GM23248 (cell line): Measurements from ENCODE around the gene EFNA2. TPM values are rescaled to one million over a fixed set of nuclear protein-coding genes. Genes with fewer than 3 reads are reported as not detected.

Experiments used
- DNase-seq: peaks from one replicate; pipeline ENCODE4 v3.0.0-alpha.2; 2015
- H2AFZ ChIP-seq: fragments of 200-600 bp; sonication (generic); 2 replicates; pipeline ENCODE4 v1.6.1; 2016; ENCODE audit warnings: antibody characterized with exemption
- H3F3A ChIP-seq: fragments of 200-600 bp; sonication (generic); 2 replicates; pipeline ENCODE4 v1.6.1; 2016; ENCODE audit warnings: mild to moderate bottlenecking, antibody characterized with exemption, mixed run types; ENCODE audit not compliant: insufficient read depth
- H3K27ac ChIP-seq: fragments of 200-600 bp; sonication (generic); 2 replicates; pipeline ENCODE4 v1.5.1; 2016; ENCODE audit warnings: mild to moderate bottlenecking
- H3K27me3 ChIP-seq: fragments of 200-600 bp; sonication (generic); replicated peaks from 2 replicates; pipeline ENCODE4 v1.6.1; 2016; ENCODE audit warnings: mild to moderate bottlenecking; ENCODE audit not compliant: insufficient read depth
- H3K36me3 ChIP-seq: fragments of 200-600 bp; sonication (generic); 2 replicates; pipeline ENCODE4 v1.6.1; 2016; ENCODE audit warnings: low read depth, mild to moderate bottlenecking
- H3K4me1 ChIP-seq: fragments of 200-600 bp; sonication (generic); 2 replicates; pipeline ENCODE4 v1.6.1; 2016; ENCODE audit warnings: mild to moderate bottlenecking; ENCODE audit not compliant: insufficient read depth
- H3K4me2 ChIP-seq: fragments of 200-600 bp; sonication (generic); one replicate; pipeline ENCODE4 v1.6.1; 2016; ENCODE audit warnings: mild to moderate bottlenecking; ENCODE audit not compliant: unreplicated experiment
- H3K4me3 ChIP-seq: fragments of 200-600 bp; sonication (generic); 2 replicates; pipeline ENCODE4 v1.5.1; 2016; ENCODE audit warnings: mild to moderate bottlenecking
- H3K79me2 ChIP-seq: fragments of 200-600 bp; sonication (generic); 2 replicates; pipeline ENCODE4 v1.6.1; 2016; ENCODE audit warnings: mild to moderate bottlenecking; ENCODE audit not compliant: insufficient read depth
- H3K9ac ChIP-seq: fragments of 200-600 bp; sonication (generic); 2 replicates; pipeline ENCODE4 v1.6.1; 2016; ENCODE audit warnings: mild to moderate bottlenecking
- H3K9me2 ChIP-seq: fragments of 200-600 bp; sonication (generic); 2 replicates; pipeline ENCODE4 v1.6.1; 2016; ENCODE audit warnings: mixed run types, mild to moderate bottlenecking, moderate library complexity; ENCODE audit not compliant: insufficient read depth
- H3K9me3 ChIP-seq: fragments of 200-600 bp; sonication (generic); one replicate; pipeline ENCODE4 v1.6.1; 2017; ENCODE audit warnings: low read depth
- H4K20me1 ChIP-seq: fragments of 200-600 bp; sonication (generic); 2 replicates; pipeline ENCODE4 v1.6.0; 2016; ENCODE audit not compliant: insufficient read depth
- EZH2 ChIP-seq: fragments of 200-600 bp; sonication (generic); IDR thresholded peaks from 2 replicates; pipeline ENCODE4 v1.6.1; 2018; ENCODE audit warnings: antibody characterized with exemption, mild to moderate bottlenecking; ENCODE audit not compliant: insufficient read depth, poor library complexity, severe bottlenecking
- EZH2phosphoT487 ChIP-seq: fragments of 200-600 bp; sonication (generic); IDR thresholded peaks from 2 replicates; pipeline ENCODE4 v1.6.1; 2018; ENCODE audit warnings: antibody characterized with exemption, moderate library complexity, mild to moderate bottlenecking, low read depth; ENCODE audit not compliant: insufficient read depth
- WGBS, 2 experiments: methylation state at CpG; one replicate each; pipeline ENCODE4 v1.1.6; 2015 to 2017; ENCODE audit warnings: low lambda C conversion rate in 2 of 2, low coverage in 1 of 2; ENCODE audit errors: missing lambda C conversion rate in 2 of 2; 5-methylcytosine and 5-hydroxymethylcytosine counted together
- in situ Hi-C: fragments of 300-500 bp; cut with MboI; formaldehyde crosslinking; loops from 2 replicates; pipeline ENCODE4 v1.15.0; 2020
- polyA plus RNA-seq: library from polyadenylated mRNA; unstranded; fragments of >200 nt; fragmentation: Nextera tagmentation; extraction: Ambion mirVana; gene quantifications from 2 replicates; pipeline ENCODE4 v1.2.1, GENCODE V29; 2016
- total RNA-seq: library from RNA; depleted of rRNA; stranded (reverse); fragments of >200 nt; shearing (Covaris generic); gene quantifications from 2 replicates; pipeline ENCODE4 v1.2.3, GENCODE V29; 2014

Gene EFNA2
- total and polyA plus RNA-seq, 2 experiments from 2014 or later, result not detected

GRCh38 chr19:1292419-1293151 lies 6.9 kb downstream of the EFNA2 start:
- H3K9me3 ChIP-seq, result no peaks in the 10 kb centered on the region
- no peak overlapping the region for H3K4me3 ChIP-seq
- no peak overlapping the region for H3K9ac ChIP-seq
- H3K36me3 ChIP-seq, result no peaks in the 10 kb centered on the region
- no peaks in the 10 kb centered on the region for H4K20me1 ChIP-seq
- in situ Hi-C loops, result no loop called here
- H3K27ac ChIP-seq, result no peak overlapping the region
- no peak for DNase-seq
- 80 to 81% methylated on average over 15 to 17 of the region's 17 CpGs for WGBS, 2 experiments
- no peak overlapping the region for H3K4me2 ChIP-seq
- no peak for TF ChIP-seq EZH2
- no peaks in the 10 kb centered on the region for H3K9me2 ChIP-seq
- H3F3A ChIP-seq, result no peaks in the 10 kb centered on the region
- no peaks in the 10 kb centered on the region for H3K79me2 ChIP-seq
- no peaks in the 10 kb centered on the region for H3K4me1 ChIP-seq
- H2AFZ ChIP-seq, result no peak overlapping the region
- H3K27me3 ChIP-seq, result peaks cover 21% of the 10 kb centered on the region

GRCh38 chr19:1293782-1294604 lies 8.3 kb downstream of the EFNA2 start:
- 52 to 56% methylated on average over 33 to 35 of the region's 35 CpGs for WGBS, 2 experiments
- Histone ChIP-seq H3K79me2 (no peaks in the 10 kb centered on the region), H3K4me2 (no peak overlapping the region), H3K9me2 (no peaks in the 10 kb centered on the region), H3K9me3 (no peaks in the 10 kb centered on the region), H3K27ac (no peak overlapping the region), H3K4me1 (no peaks in the 10 kb centered on the region), H4K20me1 (no peaks in the 10 kb centered on the region), H2AFZ (no peak overlapping the region), H3K27me3 (peaks cover 14% of the 10 kb centered on the region; the same call in 1 of the 2 replicates), H3K36me3 (no peaks in the 10 kb centered on the region), H3K4me3 (no peak overlapping the region), H3K9ac (no peak overlapping the region), H3F3A (no peaks in the 10 kb centered on the region)
- TF ChIP-seq EZH2 (no peak), EZH2phosphoT487 (no peak)
- in situ Hi-C loops, result no loop called here
- no peak for DNase-seq

- H3F3A ChIP-seq, result no peaks in the 10 kb centered on the region
- DNase-seq, result no peak
- H3K9ac ChIP-seq, result no peak overlapping the region
- H3K36me3 ChIP-seq, result no peaks in the 10 kb centered on the region
- H4K20me1 ChIP-seq, result no peaks in the 10 kb centered on the region
- no peaks in the 10 kb centered on the region for H3K9me3 ChIP-seq
- H3K4me2 ChIP-seq, result no peak overlapping the region
- no peak overlapping the region for H3K27ac ChIP-seq
- no peak for TF ChIP-seq EZH2
- no peak for TF ChIP-seq EZH2phosphoT487
- no peak overlapping the region for H2AFZ ChIP-seq
- in situ Hi-C loops, result no loop called here
- H3K79me2 ChIP-seq, result no peaks in the 10 kb centered on the region
- no peak overlapping the region for H3K4me3 ChIP-seq
- no peaks in the 10 kb centered on the region for H3K9me2 ChIP-seq
- peaks cover 14% of the 10 kb centered on the region; the same call in 1 of the 2 replicates for H3K27me3 ChIP-seq
- no peaks in the 10 kb centered on the region for H3K4me1 ChIP-seq
- 51 to 61% methylated on average over 14 of the region's 14 CpGs for WGBS, 2 experiments
These were observed 9.0 kb downstream of the EFNA2 start for GRCh38 chr19:1294688-1295087.

- in situ Hi-C loops, result no loop called here
- Histone ChIP-seq H3K9ac (no peak overlapping the region), H3K36me3 (no peaks in the 10 kb centered on the region), H4K20me1 (no peaks in the 10 kb centered on the region), H3K9me2 (no peaks in the 10 kb centered on the region), H3K79me2 (no peaks in the 10 kb centered on the region), H3K4me3 (no peak overlapping the region), H3K27me3 (peaks cover 14% of the 10 kb centered on the region; the same call in 1 of the 2 replicates), H3K4me1 (no peaks in the 10 kb centered on the region), H3F3A (no peaks in the 10 kb centered on the region), H2AFZ (no peak overlapping the region), H3K27ac (no peak overlapping the region), H3K4me2 (no peak overlapping the region), H3K9me3 (no peaks in the 10 kb centered on the region)
- DNase-seq, result peak; percentile 48
- no peak for TF ChIP-seq EZH2phosphoT487
- TF ChIP-seq EZH2, result no peak
- WGBS, 2 experiments, result 9 to 24% methylated on average over 35 to 78 of the region's 82 CpGs
These were observed 9.7 kb downstream of the EFNA2 start for GRCh38 chr19:1295169-1296012.
